AG04449 (cell line): ENCODE data around the gene HPS1.

Experiments used
- CTCF ChIA-PET: fragments of 350-600 bp; formaldehyde crosslinking; extraction: SDS; loops from one replicate; lab custom pipeline; 2021; ENCODE audit warnings: antibody characterized with exemption; lab: Yijun Ruan, JAX
- POLR2A ChIA-PET: fragments of 400-600, 350-600 bp; formaldehyde crosslinking; extraction: SDS; loops from one replicate; lab custom pipeline; 2020; ENCODE audit warnings: antibody characterized with exemption, inconsistent platforms; lab: Yijun Ruan, JAX
- DNase-seq: peaks from one replicate; pipeline ENCODE4 v3.0.0-alpha.2; 2010; ENCODE audit warnings: low read depth, low spot score
- H3K4me3 ChIP-seq: 2 replicates; pipeline ENCODE4 v1.5.1; 2011; ENCODE audit warnings: low read depth, mild to moderate bottlenecking, control low read depth, low read length
- CTCF ChIP-seq: IDR thresholded peaks from one replicate; pipeline ENCODE4 v1.5.1; 2011; ENCODE audit warnings: mild to moderate bottlenecking, moderate library complexity, low read length, control low read depth, inconsistent platforms; ENCODE audit not compliant: insufficient read depth; ENCODE audit errors: missing control alignments

HPS1 gene

DNA sequence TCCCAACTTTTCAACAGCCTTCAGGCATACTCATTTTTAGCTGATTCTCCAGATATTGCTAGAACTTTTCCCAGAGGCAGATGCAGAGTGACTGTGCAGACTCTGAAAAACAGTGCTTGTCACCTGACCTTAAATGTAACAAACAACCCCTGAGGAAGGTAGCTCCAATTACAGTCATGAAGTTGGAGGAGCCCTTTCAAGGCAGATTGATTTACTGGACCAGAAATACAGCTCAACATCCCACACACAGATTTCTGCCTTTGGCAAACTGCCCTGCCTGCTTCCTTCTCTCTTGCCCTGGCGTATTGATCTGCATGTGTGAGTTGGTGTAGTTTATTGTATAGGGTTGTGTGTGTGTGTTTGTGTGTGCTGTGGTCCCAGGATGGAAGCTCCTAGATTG, 70.2 kb downstream of the HPS1 start:
- no peak for TF ChIP-seq CTCF
- ChIA-PET CTCF (interaction anchor here (1.4 to 1.7 kb wide), 4 partner anchors 18 to 135 kb away, joined by 4 to 7 read pairs (median 5); no protein-coding TSS in a partner anchor), POLR2A (interaction anchor here (0.7 to 1.8 kb wide), 5 partner anchors 15 to 107 kb away, joined by 3 to 5 read pairs (median 4); no protein-coding TSS in a partner anchor)
- H3K4me3 ChIP-seq: no peak overlapping the region
- DNase-seq: no peak

DNA sequence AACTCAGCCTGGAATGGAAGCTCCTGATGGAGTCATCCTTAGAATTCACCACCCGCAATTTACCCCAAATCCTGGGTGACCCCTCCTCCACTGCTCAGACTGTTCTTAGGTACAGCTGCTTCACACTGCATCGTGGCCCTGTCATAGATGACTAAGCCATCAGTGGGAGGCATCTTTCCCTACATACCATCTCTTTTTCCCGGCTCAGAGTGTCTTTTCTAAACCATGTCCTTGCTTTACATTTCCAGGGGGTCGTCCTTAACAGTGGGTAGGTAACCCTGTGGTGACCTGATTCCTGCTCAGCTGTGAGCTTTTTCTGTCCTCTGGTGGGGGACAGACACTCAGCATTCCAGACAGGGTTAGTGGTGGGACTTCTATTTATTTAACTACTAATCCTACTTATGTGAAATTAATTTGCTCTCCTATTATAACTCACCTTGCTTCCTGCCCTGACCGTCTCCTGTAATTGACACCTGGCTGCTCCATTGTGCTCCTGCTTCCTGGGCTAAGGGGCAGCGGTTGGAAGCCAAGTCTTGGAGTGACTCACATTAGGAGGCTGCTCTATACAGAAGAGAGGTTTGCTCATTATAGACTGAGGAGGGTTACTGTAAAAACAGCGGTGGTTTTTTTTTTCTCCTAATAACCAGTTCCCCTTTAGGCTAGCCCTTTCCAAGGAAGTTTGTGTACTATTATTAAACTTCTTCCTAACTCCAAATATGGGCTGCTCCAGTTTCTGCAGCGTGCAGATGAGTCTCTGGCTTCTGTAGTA, 72.3 kb downstream of the HPS1 start:
- ChIA-PET CTCF (interaction anchor here (0.6 to 2.2 kb wide), 8 partner anchors 13 to 66 kb away, joined by 3 to 5 read pairs (median 3); no protein-coding TSS in a partner anchor), POLR2A (interaction anchor here (0.8 to 1.2 kb wide), 4 partner anchors 9 to 106 kb away, joined by 3 to 7 read pairs (median 4); partner anchors contain the start of gene LOXL4)
- peak; percentile 59 for DNase-seq
- TF ChIP-seq CTCF: no peak
- peak overlapping the region; percentile 18; the same call in 1 of the 2 replicates for H3K4me3 ChIP-seq

DNA sequence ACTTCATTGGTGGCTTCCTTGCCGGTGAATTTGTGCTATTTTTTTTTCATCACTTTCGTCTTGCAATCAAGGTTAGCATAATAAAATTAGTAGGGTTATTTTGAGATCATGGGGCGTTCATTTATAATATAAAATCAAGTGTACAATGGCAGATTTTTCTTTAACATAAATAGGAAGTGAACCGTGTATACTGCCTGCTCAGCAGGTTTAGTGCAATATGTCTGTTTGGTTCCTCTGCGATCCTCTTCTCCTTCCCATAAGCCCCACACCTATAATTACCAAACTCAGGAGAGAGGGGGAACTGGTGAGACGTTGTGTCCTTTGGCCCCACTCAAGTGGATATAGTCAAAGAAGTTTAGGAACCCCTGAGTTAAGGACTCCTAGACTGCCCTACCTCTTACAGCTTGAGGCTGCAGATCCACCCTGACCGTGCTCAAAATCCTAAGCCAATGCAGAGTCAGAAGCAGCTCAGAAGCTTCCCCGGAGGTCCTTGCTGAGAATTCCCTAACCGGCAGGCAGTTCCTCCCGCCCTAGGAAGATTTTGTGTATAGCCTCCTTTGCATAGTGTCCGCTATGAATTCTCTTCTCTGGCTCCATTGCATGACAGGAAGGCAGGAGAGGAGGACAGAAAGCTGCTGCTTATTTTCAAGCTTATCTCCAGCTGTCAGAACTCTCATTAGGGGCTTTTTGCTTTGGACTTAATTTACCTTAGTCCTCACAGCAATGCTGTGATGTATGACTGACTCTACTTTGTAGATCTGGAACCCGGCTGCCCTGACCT, 73.3 kb downstream of the HPS1 start:
- ChIA-PET CTCF (interaction anchor here (0.6 to 2.2 kb wide), 8 partner anchors 12 to 65 kb away, joined by 3 to 5 read pairs (median 3); no protein-coding TSS in a partner anchor), POLR2A (interaction anchor here (0.8 to 1.2 kb wide), 4 partner anchors 10 to 105 kb away, joined by 3 to 7 read pairs (median 4); partner anchors contain the start of gene LOXL4)
- DNase-seq: no peak
- no peak for TF ChIP-seq CTCF
- no peak overlapping the region for H3K4me3 ChIP-seq

DNA sequence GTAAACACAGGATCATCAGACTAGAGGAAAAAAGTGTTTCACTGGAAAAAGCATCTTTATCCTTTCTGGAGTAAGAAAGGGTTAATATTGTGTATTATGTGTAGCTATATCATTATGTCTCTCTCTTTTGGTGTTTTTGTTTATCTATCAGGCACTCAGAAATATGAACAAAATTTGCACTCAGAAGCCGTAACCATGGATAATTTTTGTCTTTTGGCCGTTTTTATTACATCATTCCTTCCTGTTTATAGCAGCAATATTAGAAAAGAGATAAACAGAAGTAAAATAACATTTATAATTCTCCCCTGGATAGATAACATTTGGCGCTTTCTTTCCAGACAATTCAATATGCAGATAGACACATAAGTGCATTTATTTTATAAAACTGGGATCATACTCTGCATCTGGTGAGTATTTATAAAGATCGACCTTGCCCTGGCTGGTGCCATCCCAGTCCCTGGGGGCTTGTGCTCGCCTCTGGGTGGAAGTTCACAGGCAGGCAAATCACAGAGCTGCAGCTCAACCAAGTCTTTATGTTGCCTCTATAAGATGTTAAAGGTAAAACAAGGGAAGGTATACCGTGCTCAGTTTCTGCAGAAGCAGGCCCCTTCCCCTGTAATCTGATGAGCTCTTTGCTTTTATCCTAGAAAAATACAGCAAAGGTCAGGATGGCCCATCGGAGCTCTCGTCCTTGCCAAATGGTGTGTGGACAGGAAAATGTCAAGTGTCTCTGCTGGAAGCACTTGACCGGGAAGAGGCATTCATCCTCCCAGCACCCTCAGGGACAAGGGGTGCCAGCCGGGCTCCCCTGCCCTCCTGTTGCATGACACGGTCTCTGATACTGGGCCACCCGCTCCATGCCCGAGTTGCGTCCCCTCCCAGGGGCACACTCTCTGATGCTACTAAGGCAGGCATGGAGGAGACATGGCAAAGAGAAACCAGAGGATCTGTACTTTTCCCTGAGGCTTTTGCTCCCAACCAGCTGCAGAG, 75.6 kb downstream of the HPS1 start:
- no peak for DNase-seq
- POLR2A ChIA-PET: no interaction called here

More for the DNA sequence above, 75.6 kb downstream of the HPS1 start:
- no peak overlapping the region for H3K4me3 ChIP-seq
- TF ChIP-seq CTCF: no peak
- CTCF ChIA-PET: interaction anchor here (0.8 to 1.7 kb wide), 4 partner anchors 10 to 61 kb away, joined by 3 to 4 read pairs (median 4); no protein-coding TSS in a partner anchor
